ENCODE measurements around the gene RESF1.

DNA sequence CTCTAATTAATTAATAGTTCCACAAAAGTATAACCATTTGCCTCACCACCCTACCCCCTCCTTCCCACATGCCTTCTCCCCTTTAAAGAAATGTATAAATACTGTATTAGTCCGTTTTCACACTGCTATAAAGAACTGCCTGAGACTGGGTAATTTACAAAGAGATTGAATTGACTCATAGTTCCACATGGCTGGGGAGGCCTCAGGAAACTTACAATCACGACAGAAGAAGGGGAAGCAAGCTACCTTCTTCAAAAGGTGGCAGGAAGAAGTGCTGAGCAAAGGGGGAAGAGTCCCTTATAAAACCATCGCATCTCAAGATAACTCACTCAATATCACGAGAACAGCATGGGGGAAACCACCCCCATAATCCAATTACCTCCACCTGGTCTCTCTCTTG lies 8.2 kb upstream of the RESF1 start:
- TF ChIP-seq, protein P1, sequence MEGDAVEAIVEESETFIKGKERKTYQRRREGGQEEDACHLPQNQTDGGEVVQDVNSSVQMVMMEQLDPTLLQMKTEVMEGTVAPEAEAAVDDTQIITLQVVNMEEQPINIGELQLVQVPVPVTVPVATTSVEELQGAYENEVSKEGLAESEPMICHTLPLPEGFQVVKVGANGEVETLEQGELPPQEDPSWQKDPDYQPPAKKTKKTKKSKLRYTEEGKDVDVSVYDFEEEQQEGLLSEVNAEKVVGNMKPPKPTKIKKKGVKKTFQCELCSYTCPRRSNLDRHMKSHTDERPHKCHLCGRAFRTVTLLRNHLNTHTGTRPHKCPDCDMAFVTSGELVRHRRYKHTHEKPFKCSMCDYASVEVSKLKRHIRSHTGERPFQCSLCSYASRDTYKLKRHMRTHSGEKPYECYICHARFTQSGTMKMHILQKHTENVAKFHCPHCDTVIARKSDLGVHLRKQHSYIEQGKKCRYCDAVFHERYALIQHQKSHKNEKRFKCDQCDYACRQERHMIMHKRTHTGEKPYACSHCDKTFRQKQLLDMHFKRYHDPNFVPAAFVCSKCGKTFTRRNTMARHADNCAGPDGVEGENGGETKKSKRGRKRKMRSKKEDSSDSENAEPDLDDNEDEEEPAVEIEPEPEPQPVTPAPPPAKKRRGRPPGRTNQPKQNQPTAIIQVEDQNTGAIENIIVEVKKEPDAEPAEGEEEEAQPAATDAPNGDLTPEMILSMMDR (conservative IDR thresholded peaks at IDR 0.05) = no peak
- no peak for TF ChIP-seq EZH2 (IDR thresholded peaks at IDR 0.05; ENCODE audit: low read depth)
